Measurements from ENCODE around the gene ZC3H4.

ZC3H4 gene

DNA sequence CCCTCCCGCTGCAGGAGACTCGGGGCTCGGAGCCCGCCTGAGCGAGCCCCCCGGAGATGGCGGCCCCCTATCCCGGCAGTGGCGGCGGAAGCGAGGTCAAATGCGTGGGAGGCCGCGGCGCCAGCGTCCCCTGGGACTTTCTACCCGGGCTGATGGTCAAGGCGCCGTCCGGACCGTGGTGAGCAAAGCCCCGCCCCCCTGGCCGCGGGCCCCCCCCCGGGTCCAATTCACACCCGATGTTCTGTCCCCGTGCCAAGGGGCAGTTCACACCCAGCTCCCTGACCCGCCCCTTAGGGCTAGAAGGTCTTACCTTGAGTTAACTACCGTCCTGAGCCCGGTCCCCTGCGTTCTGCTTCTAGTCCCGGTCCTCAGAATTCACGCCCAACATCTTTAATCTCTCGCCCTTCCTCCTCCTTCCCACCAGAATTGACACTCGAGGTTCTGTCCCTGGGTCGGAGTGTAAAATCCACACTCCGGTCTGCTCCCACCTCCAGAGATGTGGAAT lies 92.5 kb downstream of the ZC3H4 start:
- TF ChIP-seq, protein P1, sequence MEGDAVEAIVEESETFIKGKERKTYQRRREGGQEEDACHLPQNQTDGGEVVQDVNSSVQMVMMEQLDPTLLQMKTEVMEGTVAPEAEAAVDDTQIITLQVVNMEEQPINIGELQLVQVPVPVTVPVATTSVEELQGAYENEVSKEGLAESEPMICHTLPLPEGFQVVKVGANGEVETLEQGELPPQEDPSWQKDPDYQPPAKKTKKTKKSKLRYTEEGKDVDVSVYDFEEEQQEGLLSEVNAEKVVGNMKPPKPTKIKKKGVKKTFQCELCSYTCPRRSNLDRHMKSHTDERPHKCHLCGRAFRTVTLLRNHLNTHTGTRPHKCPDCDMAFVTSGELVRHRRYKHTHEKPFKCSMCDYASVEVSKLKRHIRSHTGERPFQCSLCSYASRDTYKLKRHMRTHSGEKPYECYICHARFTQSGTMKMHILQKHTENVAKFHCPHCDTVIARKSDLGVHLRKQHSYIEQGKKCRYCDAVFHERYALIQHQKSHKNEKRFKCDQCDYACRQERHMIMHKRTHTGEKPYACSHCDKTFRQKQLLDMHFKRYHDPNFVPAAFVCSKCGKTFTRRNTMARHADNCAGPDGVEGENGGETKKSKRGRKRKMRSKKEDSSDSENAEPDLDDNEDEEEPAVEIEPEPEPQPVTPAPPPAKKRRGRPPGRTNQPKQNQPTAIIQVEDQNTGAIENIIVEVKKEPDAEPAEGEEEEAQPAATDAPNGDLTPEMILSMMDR (IDR thresholded peaks at IDR 0.05; ENCODE audit: extremely low read depth, insufficient read depth, missing control alignments) = no peak
- in situ Hi-C loops (cut with MboI; ENCODE audit: low pct_unique_long_range_greater_than_20kb, low sequenced_read_pairs, unreplicated experiment) = no loop called here
- peak; percentile 68 for DNase-seq (ENCODE audit: low spot score)

DNA sequence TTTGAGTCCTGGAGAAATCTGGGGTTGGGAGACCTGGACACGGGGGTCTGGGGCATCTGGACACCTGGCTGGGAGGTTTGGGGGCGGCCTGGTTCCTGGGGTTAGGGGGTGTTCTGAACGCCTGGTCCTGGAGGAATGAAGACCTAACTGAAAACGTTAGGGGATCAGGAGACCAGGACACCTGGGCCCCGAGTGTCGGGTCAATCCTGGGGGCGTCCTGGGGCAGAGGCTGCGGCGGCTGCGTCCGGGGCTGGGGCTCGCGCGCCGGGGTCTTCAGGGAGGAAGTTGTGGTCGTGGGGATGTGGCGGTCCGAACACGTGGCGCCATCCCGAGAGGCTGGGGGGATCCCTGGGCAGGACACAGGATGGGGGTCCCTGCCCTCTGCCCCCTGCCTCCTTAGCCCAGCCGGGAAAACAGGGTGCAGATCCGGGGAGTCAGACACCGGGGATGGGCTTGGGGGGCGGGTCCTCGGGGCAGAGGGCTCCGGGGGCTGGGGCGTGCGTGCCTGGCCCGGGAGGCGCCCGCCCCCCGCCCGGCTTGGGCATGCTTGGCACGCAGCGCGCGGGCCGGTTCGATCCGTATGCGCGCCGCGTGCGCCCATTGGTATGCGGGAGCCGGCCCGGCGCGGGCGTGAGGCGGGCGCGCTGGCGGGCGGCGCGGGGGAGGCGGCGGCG lies 93.3 kb downstream of the ZC3H4 start:
- in situ Hi-C loops (cut with MboI; ENCODE audit: low pct_unique_long_range_greater_than_20kb, low sequenced_read_pairs, unreplicated experiment) = no loop called here
- TF ChIP-seq, protein P1 (IDR thresholded peaks at IDR 0.05; ENCODE audit: extremely low read depth, insufficient read depth, missing control alignments) = no peak
- DNase-seq (ENCODE audit: low spot score) = no peak

DNA sequence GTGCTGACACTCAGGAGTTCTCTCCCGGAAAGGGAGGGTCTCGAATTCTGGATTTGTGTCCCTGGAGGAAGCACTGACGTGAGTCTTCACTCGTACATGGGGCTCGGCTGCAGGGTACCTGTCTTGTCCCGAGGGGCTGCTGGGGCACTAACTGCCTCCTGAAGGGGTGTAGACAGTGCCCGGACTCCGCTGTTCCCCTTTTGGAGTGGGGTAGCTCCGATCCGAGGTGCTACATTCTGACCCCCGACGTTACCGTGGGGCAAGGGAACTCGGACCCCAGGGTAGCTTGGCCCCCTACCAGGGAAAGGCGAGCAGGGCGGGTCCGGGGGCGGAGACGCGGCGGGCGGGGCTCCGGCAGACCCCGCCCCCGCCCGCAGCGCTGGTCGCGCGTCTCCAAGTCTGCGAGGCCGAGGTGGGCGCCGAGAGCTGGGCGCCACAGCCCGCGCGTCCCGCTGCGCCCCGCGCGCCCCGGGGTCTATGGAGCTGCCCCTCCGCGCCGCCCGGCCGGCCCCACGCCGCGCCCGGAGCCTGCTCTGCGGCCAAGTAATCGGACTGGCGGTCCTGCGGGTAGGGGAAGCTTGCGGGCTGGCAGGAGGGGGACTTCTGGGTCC lies 94.0 kb downstream of the ZC3H4 start, which contains the start of gene NPAS1:
NPAS1 (plus strand) TSS at position 407 of the 611 bp plus-strand sequence. CDS start 1,211 bp downstream, outside the sequence.
- TF ChIP-seq, protein P1 (IDR thresholded peaks at IDR 0.05; ENCODE audit: extremely low read depth, insufficient read depth, missing control alignments) = no peak
- DNase-seq (ENCODE audit: low spot score) = no peak
- in situ Hi-C loops (cut with MboI; ENCODE audit: low pct_unique_long_range_greater_than_20kb, low sequenced_read_pairs, unreplicated experiment) = no loop called here

DNA sequence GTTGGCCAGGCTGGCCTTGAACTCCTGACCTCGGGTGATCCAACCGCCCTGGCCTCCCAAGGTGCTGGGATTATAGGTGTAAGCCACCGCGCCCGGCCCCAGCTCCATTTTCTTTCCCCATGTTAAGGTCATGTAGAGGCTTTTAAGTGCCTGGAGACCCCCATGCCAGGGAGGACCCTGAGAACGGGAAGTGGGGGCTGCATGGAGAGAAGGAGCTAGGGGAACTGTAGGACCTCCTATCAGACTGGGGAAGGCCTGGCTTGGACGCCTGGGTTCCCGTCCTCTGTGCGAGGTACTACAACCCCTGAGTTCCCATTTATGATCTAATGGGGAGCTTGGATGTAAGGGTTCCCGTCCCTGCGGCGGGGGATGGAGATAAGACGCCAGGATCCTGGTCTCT lies 94.7 kb downstream of the ZC3H4 start:
- TF ChIP-seq, protein P1 (IDR thresholded peaks at IDR 0.05; ENCODE audit: extremely low read depth, insufficient read depth, missing control alignments) = no peak
- DNase-seq (ENCODE audit: low spot score) = no peak
- in situ Hi-C loops (cut with MboI; ENCODE audit: low pct_unique_long_range_greater_than_20kb, low sequenced_read_pairs, unreplicated experiment) = no loop called here
